OCI-LY7 (cell line): ENCODE data around the gene SP5.

Experiments used
- CTCF ChIP-seq: fragments of 200-600 bp; sonication (generic); conservative IDR thresholded peaks from 2 replicates; pipeline ENCODE4 v1.5.1; 2014; ENCODE audit warnings: mild to moderate bottlenecking, antibody characterized with exemption, low read length, moderate library complexity, mixed read lengths
- EZH2phosphoT487 ChIP-seq: fragments of 200-600 bp; sonication (generic); IDR thresholded peaks from 2 replicates; pipeline ENCODE4 v1.6.1; 2018; ENCODE audit warnings: low read depth, borderline replicate concordance, mild to moderate bottlenecking, mixed run types, antibody characterized with exemption, low read length, moderate library complexity, mixed read lengths

- TF ChIP-seq CTCF (no peak), EZH2phosphoT487 (no peak)
Observed at GRCh38 chr2:170711774-170712652, 3.1 kb upstream of the SP5 start.
